SHP77 (cell line): ENCODE measurements around the gene APOL2.
"Not testable (repeated sequence)": the region's sequence is repeated elsewhere in the genome, so short reads cannot be mapped to it uniquely, and the experiment has no call there.

ENCODE experiments used
- DNase-seq, 2 experiments: peaks; one replicate each; lab custom pipeline; 2025; lab: John Stamatoyannopoulos, UW

APOL2 gene

DNA sequence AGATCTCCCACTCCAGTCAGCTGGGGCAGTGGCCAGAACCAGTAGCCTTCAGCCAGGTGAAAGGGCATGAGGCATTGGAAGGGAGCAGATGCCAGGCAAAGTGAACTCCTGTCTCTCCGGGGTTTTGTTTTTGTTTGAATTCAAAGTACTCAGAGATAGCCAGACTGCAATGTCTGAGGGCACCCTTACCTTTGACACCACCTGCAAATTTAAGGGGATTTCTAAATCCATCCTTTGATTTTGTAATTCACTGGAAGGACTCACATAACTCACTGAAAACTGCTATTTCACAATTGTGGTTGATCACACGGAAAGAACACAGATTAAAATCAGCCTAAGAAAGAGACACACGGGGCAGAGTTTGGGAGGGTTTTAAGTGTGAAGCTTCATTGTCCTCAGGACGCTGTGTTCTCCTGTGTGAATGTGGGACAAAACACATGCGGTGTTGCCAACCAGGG, 23.9 kb upstream of the APOL2 start:
- not testable (repeated sequence) for DNase-seq

DNA sequence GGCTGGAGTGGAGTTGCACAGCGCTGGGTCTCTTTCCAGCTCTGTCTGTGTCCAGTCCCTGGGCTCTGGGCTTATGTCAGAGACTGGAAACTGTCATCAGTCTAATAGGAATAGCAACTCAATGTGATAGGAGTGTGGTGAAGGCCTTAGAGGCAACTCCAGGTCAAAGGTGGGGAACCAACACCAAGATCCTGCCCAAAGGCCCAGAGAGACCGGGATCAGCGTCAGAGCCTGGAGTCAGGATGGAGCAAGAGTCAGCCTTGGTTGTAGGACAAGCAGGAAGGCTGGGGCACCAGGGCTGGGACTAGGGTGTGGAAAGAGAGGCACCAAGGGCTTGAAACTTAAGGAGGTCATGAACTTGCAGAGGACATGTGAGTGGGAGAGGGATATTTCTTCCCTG, 23.0 kb upstream of the APOL2 start:
- DNase-seq, result not testable (repeated sequence)

DNA sequence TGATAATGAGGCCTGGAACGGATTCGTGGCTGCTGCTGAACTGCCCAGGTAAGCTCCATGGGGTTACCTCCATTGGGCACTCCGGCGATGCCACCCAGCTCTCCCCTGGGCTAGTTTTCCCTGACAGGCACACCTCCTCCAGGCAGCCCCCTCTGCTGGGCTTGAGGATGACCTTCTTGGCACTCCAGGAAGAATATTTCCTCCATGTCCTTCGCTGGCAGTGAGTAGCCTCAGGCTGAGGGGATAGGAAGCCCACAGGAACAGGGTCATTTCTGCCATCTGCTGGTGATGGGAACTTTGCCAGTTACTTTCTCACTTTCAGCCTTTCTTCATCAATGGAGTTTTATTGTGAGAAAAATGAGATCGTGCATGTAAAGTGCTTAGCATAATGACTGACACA, 22.3 kb upstream of the APOL2 start:
- DNase-seq, result not testable (repeated sequence)

DNA sequence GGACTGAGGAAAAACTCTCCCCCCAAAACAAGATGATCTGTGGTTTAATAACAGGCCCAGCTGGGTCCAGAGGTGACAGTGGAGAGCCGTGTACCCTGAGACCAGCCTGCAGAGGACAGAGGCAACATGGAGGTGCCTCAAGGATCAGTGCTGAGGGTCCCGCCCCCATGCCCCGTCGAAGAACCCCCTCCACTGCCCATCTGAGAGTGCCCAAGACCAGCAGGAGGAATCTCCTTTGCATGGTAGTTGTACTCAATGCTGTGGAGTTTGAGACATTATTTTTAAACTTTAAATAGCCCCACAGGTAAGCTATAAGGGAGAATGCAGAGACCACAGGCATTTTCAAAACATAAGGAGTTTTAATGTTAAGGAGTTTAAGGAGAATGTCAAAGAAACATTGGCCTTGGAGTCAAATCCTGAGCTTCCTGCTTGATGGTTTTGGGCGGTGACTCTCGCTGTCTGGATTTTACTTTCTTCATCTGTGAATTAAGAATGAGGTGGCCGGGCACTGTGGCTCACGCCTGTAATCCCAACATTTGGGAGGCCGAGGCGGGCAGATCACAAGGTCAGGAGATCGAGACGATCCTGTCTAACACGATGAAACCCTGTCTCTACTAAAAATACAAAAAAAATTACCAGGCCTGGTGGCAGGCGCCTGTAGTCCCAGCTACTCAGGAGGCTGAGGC, 20.4 kb upstream of the APOL2 start:
- no peak for DNase-seq

DNA sequence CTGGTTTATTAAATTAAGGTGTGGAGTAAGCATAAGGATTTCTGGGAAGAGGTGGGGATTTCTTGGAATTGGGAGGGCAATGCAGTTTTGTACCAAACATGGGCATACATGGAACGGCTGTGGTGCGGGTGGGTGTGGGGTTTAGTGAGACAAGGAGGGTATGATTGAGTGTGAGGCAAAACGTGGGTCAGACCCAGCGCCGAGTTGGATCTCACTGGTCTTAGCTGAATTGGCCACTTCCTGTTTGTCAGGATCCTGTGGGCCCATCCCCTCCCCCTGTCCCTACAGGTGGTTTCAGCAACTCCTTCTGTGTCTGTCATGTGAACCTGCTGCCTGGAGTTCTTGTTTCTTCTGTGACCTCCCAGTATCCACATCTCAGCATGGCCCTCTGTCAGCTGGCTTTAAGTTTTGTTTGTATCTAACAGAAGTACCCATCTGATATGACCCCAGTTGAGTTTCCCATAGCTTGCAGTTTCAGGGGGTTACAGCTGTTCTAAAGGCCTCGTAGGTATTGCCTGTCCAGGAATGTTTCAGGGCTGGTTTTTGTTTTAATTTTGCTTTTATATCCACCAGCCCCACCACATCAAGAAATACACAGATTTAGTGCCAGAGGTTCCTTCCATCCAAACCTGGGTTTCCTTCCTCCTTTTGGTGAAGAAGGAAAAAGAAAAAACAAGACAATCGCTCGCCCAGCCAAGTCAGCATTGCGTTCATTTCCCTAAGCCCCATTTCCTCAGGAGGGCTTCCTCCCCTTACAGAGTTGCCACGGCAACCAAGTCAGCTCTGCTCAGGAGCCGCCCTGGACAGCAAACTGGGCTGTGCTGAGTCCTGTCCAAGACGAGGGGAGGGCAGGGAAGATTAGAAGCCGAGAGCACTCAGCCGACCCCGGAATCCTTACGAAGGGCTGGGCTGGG, 19.6 kb upstream of the APOL2 start:
- DNase-seq, result no peak

DNA sequence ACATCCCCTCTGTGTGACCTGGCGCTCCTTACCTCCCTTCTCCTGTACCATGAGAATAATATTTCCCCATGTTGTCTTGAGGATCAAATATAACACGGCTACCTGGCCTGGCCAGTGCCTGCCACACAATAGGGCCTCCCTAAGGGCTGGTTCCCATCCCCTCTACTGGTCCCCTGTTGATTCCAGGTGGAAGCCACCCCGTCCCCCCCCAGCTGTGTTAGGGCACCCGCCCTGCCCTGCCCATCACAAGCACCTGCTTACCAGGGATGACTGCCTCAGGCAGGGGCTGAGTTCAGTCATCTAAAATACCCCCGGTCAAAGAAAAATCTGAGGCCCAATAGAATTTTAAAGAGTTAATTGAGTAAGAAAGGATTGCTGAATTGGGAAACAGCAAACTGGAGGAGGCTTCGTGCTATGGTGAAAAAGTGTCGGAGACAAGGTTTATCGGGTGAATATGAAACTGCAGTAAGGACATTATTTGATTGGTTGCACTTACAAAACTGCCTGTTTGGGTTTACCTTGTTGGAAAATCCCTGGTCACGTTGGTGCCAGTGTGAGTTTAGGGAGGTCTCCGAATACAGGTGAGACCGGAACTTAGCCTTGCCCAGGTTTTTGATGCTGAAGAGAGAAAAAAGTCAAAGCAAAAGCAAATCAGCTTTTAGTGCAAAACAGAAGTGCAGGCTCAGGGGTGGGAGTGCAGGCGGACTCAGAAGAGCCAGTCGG, 18.8 kb upstream of the APOL2 start:
- no peak for DNase-seq

DNA sequence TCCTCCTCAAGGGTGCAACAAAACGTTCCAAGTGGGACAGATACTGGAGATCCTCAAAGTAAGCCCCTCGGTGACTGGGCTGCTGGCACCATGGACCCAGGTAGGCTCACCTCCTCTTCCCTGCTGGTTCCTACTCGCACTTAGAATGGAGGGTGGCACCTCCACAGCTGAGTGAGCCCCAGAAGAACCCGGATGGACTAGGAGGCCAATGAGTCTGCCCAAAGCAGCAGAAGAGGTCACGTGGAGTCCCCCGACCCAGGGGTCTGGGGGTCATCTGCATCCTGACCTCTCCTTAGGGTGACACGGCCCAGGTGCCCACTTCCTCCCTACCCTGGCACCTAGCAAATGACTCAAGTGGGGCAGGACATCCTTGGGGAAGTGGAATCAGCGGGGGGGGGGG, 18.0 kb upstream of the APOL2 start:
- no peak for DNase-seq

DNA sequence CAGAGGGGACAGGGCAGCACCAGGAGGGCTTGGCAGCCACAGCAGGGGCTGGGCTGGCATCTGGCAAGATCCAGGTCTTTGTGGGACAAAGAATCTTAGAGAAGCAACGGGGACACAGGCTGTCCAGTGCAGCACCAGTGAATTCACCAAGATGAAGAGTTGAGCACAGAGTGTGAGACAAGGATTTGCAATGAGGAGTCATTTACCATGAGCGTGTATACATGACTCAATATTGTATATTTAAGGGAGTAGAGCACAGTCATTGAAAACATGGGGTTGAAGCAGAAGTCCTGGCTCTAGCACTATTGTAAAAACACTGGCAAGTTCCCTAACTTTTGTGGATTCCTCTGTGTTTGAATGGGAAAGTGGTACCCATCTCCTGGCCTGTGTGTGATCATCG, 17.2 kb upstream of the APOL2 start:
- DNase-seq, result no peak

DNA sequence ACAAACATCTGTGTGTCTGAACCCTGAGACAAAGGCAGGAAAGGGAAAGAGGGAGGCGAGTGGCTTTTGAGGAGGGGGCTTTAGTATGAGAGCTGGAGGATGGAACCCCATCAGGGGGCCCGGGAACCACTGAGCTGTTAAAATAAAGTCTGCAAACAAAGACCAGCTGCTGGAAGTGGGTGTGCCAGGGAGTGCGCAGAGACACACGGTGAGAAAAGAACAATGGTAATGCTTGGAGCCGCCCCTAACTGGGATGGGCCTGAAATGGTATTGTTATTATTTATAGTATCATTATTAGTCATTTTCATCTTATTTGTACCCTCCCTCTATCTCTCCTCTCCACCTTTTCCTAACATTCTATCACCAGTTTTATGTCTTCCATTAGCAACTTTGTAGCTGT, 16.2 kb upstream of the APOL2 start:
- not testable (repeated sequence) for DNase-seq

DNA sequence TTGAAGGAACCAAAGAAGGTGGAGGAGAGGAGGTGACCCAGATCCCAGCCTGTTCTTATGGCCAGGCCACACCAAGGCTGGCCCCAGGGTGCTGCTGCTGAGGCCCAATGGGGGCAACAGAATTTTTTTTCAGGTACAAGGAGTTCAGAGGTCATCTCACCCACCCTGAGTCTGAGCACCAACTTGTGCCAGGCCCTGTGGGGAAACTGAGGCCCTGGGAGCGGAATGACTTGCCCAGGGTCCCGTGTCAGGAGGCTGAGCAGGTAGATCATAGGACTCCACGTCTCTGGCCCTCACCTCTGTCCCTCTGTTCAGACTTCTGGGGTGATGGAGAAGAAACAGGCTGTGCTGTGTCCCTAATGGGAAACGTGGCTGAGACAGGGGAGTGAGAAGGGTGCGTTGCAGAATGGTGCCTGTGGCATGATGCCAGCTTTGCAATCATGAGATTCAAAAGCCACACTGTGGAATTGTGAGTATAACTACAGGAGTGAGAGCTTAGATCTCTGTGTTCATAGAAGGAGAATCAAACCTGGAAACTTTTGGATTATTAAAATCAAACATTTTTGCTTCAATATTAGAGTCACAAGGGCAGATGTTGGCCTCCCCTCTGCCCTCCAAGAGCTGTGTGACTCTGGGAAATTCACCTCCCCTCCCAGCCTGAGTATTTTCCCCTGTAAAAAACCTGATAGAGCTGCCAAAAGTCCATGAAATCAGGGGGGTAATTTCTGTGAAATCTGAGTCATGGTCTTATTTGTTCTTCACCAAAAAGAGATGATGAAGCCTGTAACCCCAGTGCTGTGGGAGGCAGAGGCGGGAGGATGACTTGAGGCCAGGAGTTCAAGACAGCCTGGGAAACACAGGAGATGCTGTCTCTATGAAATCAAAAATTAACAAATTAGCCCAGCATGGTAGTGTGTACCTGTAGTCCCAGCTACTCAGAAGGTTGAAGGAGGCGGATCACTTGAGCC, 14.5 kb upstream of the APOL2 start:
- no peak for DNase-seq

DNA sequence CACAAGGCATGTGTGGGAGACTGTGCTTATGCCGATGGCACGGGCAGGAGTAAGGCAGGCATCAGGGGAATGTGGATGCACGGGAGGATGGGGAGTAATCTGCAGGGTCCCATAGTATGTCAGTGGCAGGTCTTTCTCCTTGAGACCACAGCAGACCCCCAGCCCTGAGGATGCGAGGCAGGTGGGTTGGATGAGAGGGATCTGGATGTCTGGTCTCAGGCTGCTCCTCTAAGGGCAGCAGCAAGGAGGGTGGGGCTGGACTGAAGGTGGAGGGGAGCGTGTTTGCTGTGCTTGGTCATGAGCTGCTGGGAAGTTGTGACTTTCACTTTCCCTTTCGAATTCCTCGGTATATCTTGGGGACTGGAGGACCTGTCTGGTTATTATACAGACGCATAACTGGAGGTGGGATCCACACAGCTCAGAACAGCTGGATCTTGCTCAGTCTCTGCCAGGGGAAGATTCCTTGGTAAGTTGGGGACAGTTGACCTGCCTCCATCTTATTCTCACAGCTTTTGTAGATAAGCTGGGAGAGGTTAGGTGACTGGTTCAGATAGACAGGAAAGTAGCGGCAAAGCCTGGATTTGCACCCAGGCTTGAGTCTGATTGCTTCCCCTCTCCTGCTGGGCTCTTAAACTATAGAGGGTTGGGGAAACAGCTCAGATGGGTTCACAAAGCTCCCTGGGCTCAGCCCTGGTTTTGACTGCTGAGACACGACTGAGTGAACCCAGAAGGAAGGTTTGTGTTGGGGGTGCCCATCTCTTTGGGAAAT, 13.6 kb upstream of the APOL2 start, which contains the start of gene APOL1:
Gene APOL1, plus strand, starts transcription at position 380 of the 769 bp plus-strand sequence. CDS start 1,823 bp downstream, outside the sequence.
- DNase-seq, result no peak

DNA sequence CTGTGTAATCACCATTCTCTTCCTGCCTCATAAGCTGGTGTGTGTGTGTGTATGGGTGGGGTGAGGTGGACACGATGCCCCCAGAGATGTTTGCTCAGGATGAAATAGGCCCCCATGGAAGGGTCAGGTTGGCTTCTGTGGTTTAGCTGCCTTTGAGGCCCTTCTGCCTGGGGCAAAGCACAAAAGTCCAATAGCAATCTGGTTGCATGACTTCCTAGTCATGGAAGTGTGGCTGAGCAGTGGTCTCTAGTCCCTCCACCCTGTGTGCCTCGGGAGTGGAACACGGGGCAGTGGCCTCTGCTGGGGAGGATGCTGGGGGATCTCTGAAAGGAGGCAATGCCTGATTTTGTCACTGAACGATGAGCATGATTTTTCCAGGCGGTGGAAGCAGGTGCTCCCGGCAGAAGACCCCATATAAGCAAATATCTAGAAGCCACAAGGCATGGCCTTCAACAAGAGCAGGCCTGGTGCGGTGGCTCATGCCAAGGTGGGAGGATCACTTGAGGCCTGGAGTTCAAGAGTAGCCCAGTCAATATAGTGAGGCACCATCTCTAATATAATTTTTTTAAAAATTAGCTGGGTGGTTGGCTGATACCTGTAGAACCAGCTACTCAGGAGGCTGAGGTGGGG, 12.8 kb upstream of the APOL2 start:
- not testable (repeated sequence) for DNase-seq

DNA sequence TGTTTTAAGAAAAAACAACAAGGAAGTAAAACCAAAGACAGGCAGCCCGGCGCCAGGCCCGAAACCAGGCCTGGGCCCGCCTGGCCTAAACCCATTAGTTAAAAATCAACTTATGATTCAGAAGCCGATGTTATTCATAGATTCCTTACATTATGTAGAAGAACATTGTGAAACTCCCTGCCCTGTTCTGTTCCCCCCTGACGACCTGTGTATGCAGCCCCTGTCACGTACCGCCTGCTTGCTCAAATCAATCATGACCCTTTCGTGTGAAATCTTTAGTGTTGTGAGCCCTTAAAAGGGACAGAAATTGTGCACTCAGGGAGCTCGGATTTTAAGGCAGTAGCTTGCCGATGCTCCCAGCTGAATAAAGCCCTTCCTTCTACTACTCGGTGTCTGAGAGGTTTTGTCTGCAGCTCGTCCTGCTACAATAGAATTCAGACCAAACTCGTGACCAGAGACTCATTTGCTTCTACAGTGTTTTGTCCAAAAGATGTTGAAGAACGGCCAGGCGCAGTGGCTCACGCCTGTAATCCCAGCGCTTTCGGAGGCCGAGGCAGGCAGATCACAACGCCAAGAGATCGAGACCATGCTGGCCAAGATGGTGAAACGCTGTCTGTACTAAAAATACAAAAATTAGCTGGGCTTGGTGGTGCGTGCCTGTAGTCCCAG, 11.1 kb upstream of the APOL2 start:
- DNase-seq, result not testable (repeated sequence)

DNA sequence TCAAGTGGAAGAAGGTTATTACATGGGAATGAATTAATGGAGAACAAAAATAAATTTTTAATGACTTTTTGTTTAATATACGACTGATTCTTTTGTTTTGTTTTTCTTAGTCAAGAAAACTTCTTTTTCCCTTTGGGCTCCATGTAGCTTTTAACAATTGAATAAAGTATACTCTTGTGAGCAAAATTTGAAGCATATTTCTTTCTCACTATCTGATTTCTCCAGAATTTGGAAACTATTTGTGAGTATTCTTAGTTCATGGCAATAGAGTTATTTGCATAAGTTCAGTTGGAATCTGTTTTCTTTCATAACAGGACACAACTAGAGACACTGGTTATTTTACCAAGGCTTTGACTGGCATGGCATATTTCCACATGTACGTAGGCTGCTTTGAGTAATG, 9.8 kb upstream of the APOL2 start:
- DNase-seq, result no peak

DNA sequence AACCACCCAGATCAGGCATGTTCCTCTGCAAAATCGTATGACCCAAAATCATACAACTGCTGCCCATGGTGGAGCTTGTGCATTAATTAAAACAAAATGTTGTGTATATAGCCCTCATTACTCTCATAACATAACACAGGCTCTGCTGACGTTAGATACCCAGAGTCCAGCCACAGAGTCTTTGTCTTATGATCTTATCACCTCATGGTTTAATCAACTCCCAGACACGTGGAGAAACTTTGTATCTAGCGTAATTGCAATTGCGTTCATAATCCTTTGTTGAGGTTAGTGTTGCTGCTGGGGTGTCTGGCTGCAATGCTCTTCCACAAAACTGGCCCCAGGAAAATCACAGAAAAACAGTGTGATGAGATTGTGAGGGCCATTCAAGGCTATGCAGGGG, 8.6 kb upstream of the APOL2 start:
- no peak for DNase-seq

DNA sequence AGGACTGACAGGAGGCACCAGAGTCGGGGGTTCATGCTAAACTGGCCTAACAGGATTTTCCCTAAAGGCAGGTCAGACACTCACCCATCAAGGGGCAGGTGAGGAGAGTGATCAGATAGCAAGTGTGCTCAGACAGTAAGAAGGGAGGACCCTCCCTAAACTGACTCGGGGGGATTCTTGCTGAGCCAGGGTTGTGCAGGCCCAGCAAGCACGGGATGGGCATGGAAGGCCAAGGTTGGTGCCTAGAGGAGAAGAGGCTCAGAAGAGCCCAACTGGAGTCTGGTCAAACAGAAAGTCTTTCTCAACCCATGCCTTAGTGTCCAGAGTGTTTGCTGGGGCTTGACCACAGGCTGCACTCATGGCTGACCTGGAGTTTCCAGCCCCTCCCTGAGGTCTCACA, 7.4 kb upstream of the APOL2 start:
- no peak for DNase-seq

DNA sequence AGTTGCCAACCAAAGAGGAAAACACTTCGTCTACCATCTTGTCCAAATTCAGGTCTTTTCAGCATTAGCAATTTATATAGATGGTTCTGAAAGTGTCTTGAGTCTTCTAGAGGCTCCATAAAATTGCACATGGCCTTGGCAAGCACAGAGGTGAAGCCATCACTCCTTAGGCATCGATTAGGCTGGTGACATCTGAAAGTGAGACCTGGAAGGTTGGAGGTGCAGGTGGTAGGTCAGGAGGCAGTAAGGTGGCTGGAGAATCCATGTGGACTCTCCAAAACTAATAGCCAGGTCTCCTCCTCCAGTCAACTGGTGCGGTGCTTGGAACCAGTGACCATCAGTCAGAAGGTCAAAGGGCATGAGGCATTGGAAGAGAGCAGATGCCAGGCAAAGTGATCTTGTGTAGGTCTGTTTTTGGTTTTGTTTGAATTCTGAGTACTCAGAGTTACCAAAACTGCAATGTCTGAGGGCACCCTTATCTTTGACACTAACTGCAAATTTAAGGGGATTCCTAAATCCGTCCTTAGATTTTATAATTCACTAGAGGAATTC, 6.6 kb upstream of the APOL2 start:
- DNase-seq, result no peak

DNA sequence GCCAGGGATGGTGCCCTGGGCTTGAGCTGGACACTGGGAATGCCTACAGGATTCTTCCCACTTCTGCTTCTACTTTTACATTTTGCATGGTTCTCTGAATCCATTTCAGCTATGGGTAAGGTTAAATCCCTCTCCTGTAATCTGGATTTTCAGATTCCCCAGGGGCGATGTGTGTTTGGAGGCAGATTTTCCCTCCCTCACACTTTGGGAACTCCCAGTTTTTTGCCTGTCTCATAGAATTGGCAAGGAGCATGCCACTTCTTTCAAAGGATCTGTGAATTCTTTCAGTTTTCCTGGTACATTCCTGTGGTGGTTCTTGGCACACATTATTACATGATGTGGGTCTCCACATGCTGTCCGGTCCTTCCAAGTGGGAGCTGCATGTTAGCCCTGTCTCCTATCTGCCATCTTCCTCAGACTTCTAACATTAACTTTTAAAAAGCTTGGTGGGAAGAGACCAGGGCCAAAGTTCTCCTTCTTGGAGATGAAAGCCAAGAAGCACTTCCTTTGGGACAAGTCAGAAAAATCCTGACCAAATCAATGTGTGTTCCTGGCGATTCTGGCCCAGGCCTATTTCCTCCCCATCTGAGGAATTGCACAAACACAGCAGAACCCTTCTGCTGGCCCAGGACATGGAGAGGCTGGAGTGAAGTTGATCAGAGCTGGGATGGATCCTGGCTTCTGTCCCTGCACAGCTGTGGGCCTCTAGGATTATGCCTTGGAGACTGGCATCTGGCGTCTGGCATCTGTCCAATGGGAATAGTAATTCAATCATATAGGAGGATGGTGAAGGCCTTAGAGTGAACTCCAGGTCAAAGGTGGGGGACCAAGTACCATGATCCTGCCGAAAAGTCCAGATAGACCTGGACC, 5.4 kb upstream of the APOL2 start:
- DNase-seq, result no peak
